Measurements from ENCODE around the gene POLH.

- no peak for TF ChIP-seq CTCF (conservative IDR thresholded peaks at IDR 0.05; ENCODE audit: low read length)
- TF ChIP-seq EZH2phosphoT487 (IDR thresholded peaks at IDR 0.05; ENCODE audit: borderline replicate concordance, low read depth, low read length), result no peak
Measured at GRCh38 chr6:43634702-43635303, 58.8 kb downstream of the POLH start.

Measured in OCI-LY7 (cell line).